CD14-positive monocyte (primary cell): ENCODE results near the gene NLRC5. TPM values are rescaled to one million over a fixed set of nuclear protein-coding genes. Genes with fewer than 3 reads are reported as not detected.

ENCODE experiments used
- DNase-seq, 3 donors: peaks; one replicate each; pipeline ENCODE4 v3.0.0-alpha.2; 2011 to 2022
- H2AFZ ChIP-seq: 2 replicates; pipeline ENCODE4 v1.6.0; 2012; ENCODE audit warnings: mild to moderate bottlenecking, low read depth, low read length, inconsistent platforms; ENCODE audit not compliant: insufficient read depth, poor library complexity, severe bottlenecking
- H3K27ac ChIP-seq, 2 donors: 1 replicate in 1 of 2; 2 replicates in 1 of 2; pipeline ENCODE4 v1.5.1; 2012 to 2013; ENCODE audit warnings: low read length in 2 of 2, control low read depth in 1 of 2, inconsistent platforms in 1 of 2, low read depth in 1 of 2, mild to moderate bottlenecking in 1 of 2
- H3K27me3 ChIP-seq, 2 donors: one replicate each; pipeline versions ENCODE4 v1.6.0 to v1.6.1; 2011 to 2013; ENCODE audit warnings: low read length in 2 of 2; ENCODE audit not compliant: control insufficient read depth in 2 of 2, insufficient read depth in 2 of 2
- H3K36me3 ChIP-seq, 2 donors: replicated peaks in 1 of 2; 1 replicate in 1 of 2; 2 replicates in 1 of 2; pipeline versions ENCODE4 v1.5.1 to v1.6.1; 2012 to 2013; ENCODE audit warnings: low read length in 2 of 2, control low read depth in 1 of 2, inconsistent platforms in 1 of 2, mild to moderate bottlenecking in 1 of 2; ENCODE audit not compliant: insufficient read depth in 2 of 2, control insufficient read depth in 1 of 2
- H3K4me1 ChIP-seq, 2 donors: 1 replicate in 1 of 2; 2 replicates in 1 of 2; pipeline versions ENCODE4 v1.5.1 to v1.6.1; 2012 to 2013; ENCODE audit warnings: low read length in 2 of 2, control low read depth in 1 of 2, inconsistent platforms in 1 of 2, mild to moderate bottlenecking in 1 of 2, moderate library complexity in 1 of 2; ENCODE audit not compliant: insufficient read depth in 2 of 2, control insufficient read depth in 1 of 2
- H3K4me2 ChIP-seq: replicated peaks from 2 replicates; pipeline ENCODE3; 2012; ENCODE audit warnings: low read length, moderate library complexity, mild to moderate bottlenecking; ENCODE audit not compliant: poor library complexity, severe bottlenecking; ENCODE audit errors: extremely low read depth
- H3K4me3 ChIP-seq, 3 experiments: fragments of 200-600 bp in 1 of 3; sonication (generic) in 1 of 3; replicated peaks in 1 of 3; 1 replicate in 2 of 3; 2 replicates in 1 of 3; pipeline ENCODE4 v1.5.1; 2011 to 2013; ENCODE audit warnings: low read length in 3 of 3, mild to moderate bottlenecking in 3 of 3, control low read depth in 2 of 3, low read depth in 2 of 3, inconsistent platforms in 1 of 3, moderate library complexity in 1 of 3
- H3K79me2 ChIP-seq: 2 replicates; pipeline ENCODE4 v1.6.0; 2012; ENCODE audit warnings: mild to moderate bottlenecking, control low read depth, inconsistent platforms, low read length, moderate library complexity; ENCODE audit not compliant: insufficient read depth
- H3K9ac ChIP-seq: 2 replicates; pipeline ENCODE4 v1.6.0; 2017; ENCODE audit warnings: low read length, mild to moderate bottlenecking; ENCODE audit not compliant: insufficient read depth, poor library complexity, severe bottlenecking
- H3K9me3 ChIP-seq, 2 donors: replicated peaks in 1 of 2; 1 replicate in 1 of 2; 2 replicates in 1 of 2; pipeline versions ENCODE4 v1.5.1 to v1.6.1; 2012 to 2013; ENCODE audit warnings: low read length in 2 of 2, control low read depth in 1 of 2; ENCODE audit not compliant: control insufficient read depth in 1 of 2, insufficient read depth in 1 of 2
- H4K20me1 ChIP-seq: 2 replicates; pipeline ENCODE4 v1.6.0; 2012; ENCODE audit warnings: mild to moderate bottlenecking, low read length, control low read depth, moderate library complexity; ENCODE audit not compliant: insufficient read depth
- H3K27ac Mint-ChIP-seq, 7 donors: one replicate each; pipeline ENCODE4 v1.8.0; 2020; ENCODE audit warnings: mild to moderate bottlenecking in 7 of 7, mixed read lengths in 7 of 7, moderate library complexity in 6 of 7, inconsistent platforms in 2 of 7
- H3K27me3 Mint-ChIP-seq, 3 donors: one replicate each; pipeline ENCODE4 v1.8.0; 2021 to 2022; ENCODE audit warnings: low read depth in 3 of 3, mild to moderate bottlenecking in 3 of 3, mixed read lengths in 3 of 3, moderate library complexity in 3 of 3, inconsistent platforms in 1 of 3
- H3K36me3 Mint-ChIP-seq, 2 donors: one replicate each; pipeline ENCODE4 v1.8.0; 2020; ENCODE audit warnings: mixed read lengths in 2 of 2, inconsistent platforms in 1 of 2, mild to moderate bottlenecking in 1 of 2
- H3K4me1 Mint-ChIP-seq: one replicate; pipeline ENCODE4 v1.8.0; 2020; ENCODE audit warnings: mild to moderate bottlenecking, mixed read lengths
- H3K4me3 Mint-ChIP-seq, 2 donors: one replicate each; pipeline ENCODE4 v1.8.0; 2020; ENCODE audit warnings: mild to moderate bottlenecking in 2 of 2, mixed read lengths in 2 of 2, moderate library complexity in 1 of 2
- H3K9me3 Mint-ChIP-seq, 7 donors: one replicate each; pipeline ENCODE4 v1.8.0; 2020 to 2022; ENCODE audit warnings: mixed read lengths in 7 of 7, mild to moderate bottlenecking in 6 of 7, moderate library complexity in 6 of 7, inconsistent platforms in 2 of 7
- CTCF ChIP-seq: fragments of 200-600 bp; IDR thresholded peaks from one replicate; pipeline ENCODE4 v1.8.0; 2022; ENCODE audit warnings: antibody characterized with exemption, mild to moderate bottlenecking
- WGBS: methylation state at CpG from one replicate; pipeline ENCODE4 v1.1.5; 2013; ENCODE audit warnings: missing lambda C conversion rate; ENCODE audit not compliant: insufficient coverage; 5-methylcytosine and 5-hydroxymethylcytosine counted together
- intact Hi-C, 2 donors: fragments of 100-400 bp; cut with micrococcal nuclease; formaldehyde crosslinking; loops; one replicate each; pipeline versions ENCODE4 v1.15.0 to v1.15.1; 2023
- polyA plus RNA-seq, 3 donors: library from polyadenylated mRNA; depleted of rRNA in 1 of 3; unstranded in 2 of 3; stranded (reverse) in 1 of 3; fragments of 300-500 nt in 2 of 3; fragments of >200 nt in 1 of 3; fragmentation: Illumina TruSeq in 2 of 3; gene quantifications; 1 replicate in 2 of 3; 2 replicates in 1 of 3; pipeline ENCODE4 v1.2.3, GENCODE V29; 2012 to 2021

The NLRC5 gene
- polyA plus RNA-seq, 3 donors = 10.3 to 171 (median 21.6) TPM

GRCh38 chr16:57045694-57046381 is 56.5 kb downstream of the NLRC5 start:
- peak in 2 of 3 donors; percentile 32 to 39 for DNase-seq
- H3K27me3 Mint-ChIP-seq = peaks cover 0 to 6% (median 2%) of the 10 kb centered on the region in 3 donors
- peak overlapping the region; percentile 15 to 68 for H3K27ac ChIP-seq
- intact Hi-C loops = loop anchor here in 1 of 2 donors (10.0 kb wide), 1 partner anchor 181 kb away; the partner anchor contains the start of gene SLC12A3
- H3K4me3 Mint-ChIP-seq = no peak overlapping the region
- peaks cover 50% of the 10 kb centered on the region for H3K4me1 Mint-ChIP-seq
- peaks cover 0 to 3% (median 0%) of the 10 kb centered on the region in 7 donors for H3K9me3 Mint-ChIP-seq
- 62% methylated on average over 9 of the region's 13 CpGs for WGBS
- H3K36me3 Mint-ChIP-seq = peaks cover 72 to 93% of the 10 kb centered on the region in 2 donors
- no peak overlapping the region for H2AFZ ChIP-seq
- H3K27me3 ChIP-seq = no peaks in the 10 kb centered on the region
- H3K36me3 ChIP-seq = peaks cover 53 to 81% of the 10 kb centered on the region in 2 donors
- peak overlapping the region in 1 of 3 experiments; percentile 16 for H3K4me3 ChIP-seq
- H3K4me1 ChIP-seq = peaks cover 48 to 50% of the 10 kb centered on the region in 2 donors
- H4K20me1 ChIP-seq = no peaks in the 10 kb centered on the region
- peaks cover 51% of the 10 kb centered on the region for H3K79me2 ChIP-seq
- peak overlapping the region; percentile 53 to 89 (median 81) for H3K27ac Mint-ChIP-seq
- peak; percentile 38 for TF ChIP-seq CTCF
- H3K9ac ChIP-seq = no peak overlapping the region
- peak overlapping the region; percentile 41 for H3K4me2 ChIP-seq
- H3K9me3 ChIP-seq = no peaks in the 10 kb centered on the region

GRCh38 chr16:57048095-57048494 is 58.7 kb downstream of the NLRC5 start:
- H3K36me3 ChIP-seq = peaks cover 71 to 96% of the 10 kb centered on the region in 2 donors
- peaks cover 79 to 94% of the 10 kb centered on the region in 2 donors for H3K36me3 Mint-ChIP-seq

More at GRCh38 chr16:57048095-57048494, 58.7 kb downstream of the NLRC5 start:
- DNase-seq = no peak
- H3K4me1 ChIP-seq = peaks cover 25 to 27% of the 10 kb centered on the region in 2 donors
- WGBS = 80% methylated on average over 1 of the region's 2 CpGs
- peak overlapping the region in 3 of 7 donors; percentile 6 to 61 (median 16) for H3K27ac Mint-ChIP-seq
- H3K4me3 ChIP-seq = no peak overlapping the region
- peaks cover 28% of the 10 kb centered on the region for H3K79me2 ChIP-seq
- no peak for TF ChIP-seq CTCF
- no peak overlapping the region for H3K9ac ChIP-seq
- intact Hi-C loops = loop anchor here in 1 of 2 donors (10.0 kb wide), 1 partner anchor 183 kb away; the partner anchor contains the start of gene SLC12A3
- peaks cover 0 to 2% (median 0%) of the 10 kb centered on the region in 3 donors for H3K27me3 Mint-ChIP-seq
- no peaks in the 10 kb centered on the region for H3K27me3 ChIP-seq
- peaks cover 0 to 2% (median 0%) of the 10 kb centered on the region in 7 donors for H3K9me3 Mint-ChIP-seq
- H3K9me3 ChIP-seq = no peaks in the 10 kb centered on the region
- H3K27ac ChIP-seq = no peak overlapping the region
- peaks cover 27% of the 10 kb centered on the region for H3K4me1 Mint-ChIP-seq
- no peaks in the 10 kb centered on the region for H4K20me1 ChIP-seq
- no peak overlapping the region for H3K4me3 Mint-ChIP-seq
- H3K4me2 ChIP-seq = no peak overlapping the region
- H2AFZ ChIP-seq = no peak overlapping the region
